ENCODE measurements around the gene IRS2.
"Not testable (repeated sequence)": the region's sequence is repeated elsewhere in the genome, so short reads cannot be mapped to it uniquely, and the experiment has no call there.

Gene IRS2, protein sequence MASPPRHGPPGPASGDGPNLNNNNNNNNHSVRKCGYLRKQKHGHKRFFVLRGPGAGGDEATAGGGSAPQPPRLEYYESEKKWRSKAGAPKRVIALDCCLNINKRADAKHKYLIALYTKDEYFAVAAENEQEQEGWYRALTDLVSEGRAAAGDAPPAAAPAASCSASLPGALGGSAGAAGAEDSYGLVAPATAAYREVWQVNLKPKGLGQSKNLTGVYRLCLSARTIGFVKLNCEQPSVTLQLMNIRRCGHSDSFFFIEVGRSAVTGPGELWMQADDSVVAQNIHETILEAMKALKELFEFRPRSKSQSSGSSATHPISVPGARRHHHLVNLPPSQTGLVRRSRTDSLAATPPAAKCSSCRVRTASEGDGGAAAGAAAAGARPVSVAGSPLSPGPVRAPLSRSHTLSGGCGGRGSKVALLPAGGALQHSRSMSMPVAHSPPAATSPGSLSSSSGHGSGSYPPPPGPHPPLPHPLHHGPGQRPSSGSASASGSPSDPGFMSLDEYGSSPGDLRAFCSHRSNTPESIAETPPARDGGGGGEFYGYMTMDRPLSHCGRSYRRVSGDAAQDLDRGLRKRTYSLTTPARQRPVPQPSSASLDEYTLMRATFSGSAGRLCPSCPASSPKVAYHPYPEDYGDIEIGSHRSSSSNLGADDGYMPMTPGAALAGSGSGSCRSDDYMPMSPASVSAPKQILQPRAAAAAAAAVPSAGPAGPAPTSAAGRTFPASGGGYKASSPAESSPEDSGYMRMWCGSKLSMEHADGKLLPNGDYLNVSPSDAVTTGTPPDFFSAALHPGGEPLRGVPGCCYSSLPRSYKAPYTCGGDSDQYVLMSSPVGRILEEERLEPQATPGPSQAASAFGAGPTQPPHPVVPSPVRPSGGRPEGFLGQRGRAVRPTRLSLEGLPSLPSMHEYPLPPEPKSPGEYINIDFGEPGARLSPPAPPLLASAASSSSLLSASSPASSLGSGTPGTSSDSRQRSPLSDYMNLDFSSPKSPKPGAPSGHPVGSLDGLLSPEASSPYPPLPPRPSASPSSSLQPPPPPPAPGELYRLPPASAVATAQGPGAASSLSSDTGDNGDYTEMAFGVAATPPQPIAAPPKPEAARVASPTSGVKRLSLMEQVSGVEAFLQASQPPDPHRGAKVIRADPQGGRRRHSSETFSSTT (N-terminal part only)

DNA sequence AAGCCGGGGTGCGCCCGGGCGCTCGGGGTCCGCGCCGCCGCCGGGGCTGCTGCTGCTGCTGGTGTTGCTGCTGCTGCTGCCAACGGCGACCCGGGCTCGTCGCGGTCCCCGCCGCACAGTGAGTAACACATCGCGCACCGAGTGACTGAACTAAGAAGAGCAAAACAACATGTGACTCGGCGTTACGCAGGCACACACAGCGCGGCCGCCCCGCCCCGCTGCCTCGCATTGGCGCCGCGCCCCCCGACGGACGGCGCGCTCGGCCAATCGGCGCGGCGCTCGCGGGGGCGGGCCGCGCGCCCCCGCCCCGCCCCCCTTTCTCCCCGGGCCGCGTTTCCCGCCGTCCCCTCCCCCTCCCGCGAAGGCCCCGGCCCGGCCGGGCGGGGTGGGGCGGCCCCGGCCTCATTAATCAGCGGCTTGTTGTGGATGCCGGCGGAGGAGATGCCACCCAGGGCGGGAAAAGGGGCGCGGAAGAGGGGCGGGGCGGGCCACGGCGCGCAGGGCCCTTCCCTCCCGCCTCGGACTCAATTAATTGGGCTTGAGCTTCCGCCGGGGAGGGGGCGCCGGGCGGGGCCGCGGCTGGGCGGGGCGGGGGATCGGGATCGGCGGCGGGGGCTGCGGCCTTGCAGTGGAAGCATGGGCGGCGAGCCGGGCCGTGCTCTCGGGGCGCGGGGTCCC, at the start of gene IRS2:
TSS of gene IRS2 (minus strand) at position 127 of the 678 bp plus-strand sequence. CDS start 530 bp downstream, outside the sequence.
- no peaks in the 10 kb centered on the region for H3K9me3 ChIP-seq
- H3K4me3 ChIP-seq, result peak within 1 kb of the TSS; percentile 73 to 88
- no peaks in the 10 kb centered on the region for H3K27me3 ChIP-seq
- H3K4me1 ChIP-seq, result peaks cover 0 to 66% (median 42%) of the 10 kb centered on the region in 4 donors
- H3K36me3 ChIP-seq, result peaks cover 27 to 29% (median 29%) of the 10 kb centered on the region in 3 donors
- H3K27ac ChIP-seq, result peak within 1 kb of the TSS; percentile 94 to 98
- intact Hi-C loops (cut with DNase I; ENCODE audit: low total_unique reads), result loop anchor here (10.0 kb wide), 2 partner anchors 238 to 332 kb away; no protein-coding TSS in a partner anchor
- TF ChIP-seq, protein P1, sequence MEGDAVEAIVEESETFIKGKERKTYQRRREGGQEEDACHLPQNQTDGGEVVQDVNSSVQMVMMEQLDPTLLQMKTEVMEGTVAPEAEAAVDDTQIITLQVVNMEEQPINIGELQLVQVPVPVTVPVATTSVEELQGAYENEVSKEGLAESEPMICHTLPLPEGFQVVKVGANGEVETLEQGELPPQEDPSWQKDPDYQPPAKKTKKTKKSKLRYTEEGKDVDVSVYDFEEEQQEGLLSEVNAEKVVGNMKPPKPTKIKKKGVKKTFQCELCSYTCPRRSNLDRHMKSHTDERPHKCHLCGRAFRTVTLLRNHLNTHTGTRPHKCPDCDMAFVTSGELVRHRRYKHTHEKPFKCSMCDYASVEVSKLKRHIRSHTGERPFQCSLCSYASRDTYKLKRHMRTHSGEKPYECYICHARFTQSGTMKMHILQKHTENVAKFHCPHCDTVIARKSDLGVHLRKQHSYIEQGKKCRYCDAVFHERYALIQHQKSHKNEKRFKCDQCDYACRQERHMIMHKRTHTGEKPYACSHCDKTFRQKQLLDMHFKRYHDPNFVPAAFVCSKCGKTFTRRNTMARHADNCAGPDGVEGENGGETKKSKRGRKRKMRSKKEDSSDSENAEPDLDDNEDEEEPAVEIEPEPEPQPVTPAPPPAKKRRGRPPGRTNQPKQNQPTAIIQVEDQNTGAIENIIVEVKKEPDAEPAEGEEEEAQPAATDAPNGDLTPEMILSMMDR (IDR thresholded peaks at IDR 0.05), result no peak
- DNase-seq, result peak; percentile 96 to 97

DNA sequence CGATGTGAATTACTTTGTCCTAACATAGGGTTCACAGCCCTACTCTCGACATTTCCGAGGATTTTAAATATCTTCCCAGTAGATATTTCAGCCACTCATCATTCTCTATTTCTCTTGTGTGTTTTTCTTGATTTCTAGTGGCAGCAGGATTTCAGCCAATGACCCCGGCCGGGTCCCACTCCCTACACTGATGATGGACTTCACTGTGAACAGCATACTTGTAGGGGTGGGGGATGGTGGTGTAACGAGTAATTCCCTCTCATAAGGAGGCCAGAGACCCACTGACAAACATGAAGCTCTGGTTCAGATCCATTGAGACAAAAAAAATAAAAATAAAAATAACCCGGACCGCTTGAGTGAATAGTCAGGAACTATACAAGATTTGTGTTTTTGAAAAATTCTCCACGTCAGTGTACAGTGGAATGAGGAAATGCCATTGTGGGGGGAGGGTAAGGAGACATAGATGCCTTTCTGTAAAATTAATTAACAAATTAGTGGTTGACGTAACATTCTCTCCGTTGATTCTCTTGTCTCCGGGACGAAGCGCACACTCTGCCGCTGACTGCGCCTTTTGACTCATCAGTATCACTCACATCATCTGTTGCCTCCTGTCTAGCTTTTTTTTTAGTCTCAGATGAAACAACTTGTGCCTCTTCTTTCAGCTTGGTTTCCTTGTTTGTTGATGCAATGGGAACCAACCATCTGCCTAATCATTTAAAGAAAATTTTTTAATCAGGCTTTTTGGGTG, 48.8 kb upstream of the IRS2 start:
- Histone ChIP-seq H3K27ac (no peak overlapping the region), H3K9me3 (no peaks in the 10 kb centered on the region), H3K27me3 (peaks cover 0 to 4% of the 10 kb centered on the region in 2 donors), H3K36me3 (no peaks in the 10 kb centered on the region), H3K4me3 (no peak overlapping the region), H3K4me1 (no peaks in the 10 kb centered on the region)
- TF ChIP-seq, protein P1 (IDR thresholded peaks at IDR 0.05), result no peak
- intact Hi-C loops (cut with DNase I; ENCODE audit: low total_unique reads), result no loop called here
- DNase-seq, result no peak

DNA sequence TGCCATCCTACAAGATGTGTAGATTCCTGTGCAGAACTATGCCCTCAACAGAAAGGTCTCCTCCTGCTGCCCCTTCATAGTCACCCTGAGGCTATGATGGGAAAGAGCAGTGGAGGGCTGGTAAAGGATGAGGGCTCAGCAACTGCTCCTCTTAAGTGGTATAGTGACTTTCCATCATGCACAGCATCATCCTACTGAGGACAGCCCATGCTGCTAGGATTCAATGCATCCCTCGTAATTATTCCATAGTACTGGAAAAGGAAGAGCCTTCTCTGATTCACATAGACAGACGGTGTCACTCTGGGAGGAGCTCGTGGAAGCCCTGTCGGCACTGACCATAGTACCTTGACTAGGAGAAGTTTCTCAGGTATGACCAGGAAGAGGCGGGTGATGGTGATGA, 47.6 kb upstream of the IRS2 start:
- Histone ChIP-seq H3K4me1 (no peaks in the 10 kb centered on the region), H3K36me3 (no peaks in the 10 kb centered on the region), H3K9me3 (no peaks in the 10 kb centered on the region), H3K27me3 (peaks cover 0 to 4% of the 10 kb centered on the region in 2 donors), H3K27ac (no peak overlapping the region), H3K4me3 (no peak overlapping the region)
- DNase-seq, result no peak
- TF ChIP-seq, protein P1 (IDR thresholded peaks at IDR 0.05), result no peak
- intact Hi-C loops (cut with DNase I; ENCODE audit: low total_unique reads), result no loop called here

DNA sequence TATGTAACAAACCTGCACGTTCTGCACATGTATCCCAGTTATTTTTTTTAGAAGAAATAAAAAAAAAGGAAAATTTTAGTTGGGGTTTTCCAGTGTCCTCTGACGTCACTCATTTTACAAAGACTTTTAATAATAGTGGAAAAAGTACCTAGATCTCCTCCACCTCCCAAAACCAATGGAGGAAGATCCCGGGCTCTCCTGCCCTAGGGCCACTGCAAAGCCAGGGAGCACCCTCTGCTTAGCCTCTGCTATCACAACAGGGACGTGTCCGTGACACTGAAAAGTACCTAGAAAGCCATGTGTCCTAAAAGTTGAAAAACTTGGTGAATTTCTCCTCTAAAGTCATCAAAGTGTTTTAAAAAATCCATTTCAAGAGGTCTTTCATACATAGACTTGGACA, 46.7 kb upstream of the IRS2 start:
- Histone ChIP-seq H3K36me3 (no peaks in the 10 kb centered on the region), H3K4me1 (no peaks in the 10 kb centered on the region), H3K9me3 (no peaks in the 10 kb centered on the region), H3K4me3 (no peak overlapping the region), H3K27ac (no peak overlapping the region), H3K27me3 (peaks cover 0 to 4% of the 10 kb centered on the region in 2 donors)
- no peak for DNase-seq
- TF ChIP-seq, protein P1 (IDR thresholded peaks at IDR 0.05), result no peak
- intact Hi-C loops (cut with DNase I; ENCODE audit: low total_unique reads), result no loop called here

DNA sequence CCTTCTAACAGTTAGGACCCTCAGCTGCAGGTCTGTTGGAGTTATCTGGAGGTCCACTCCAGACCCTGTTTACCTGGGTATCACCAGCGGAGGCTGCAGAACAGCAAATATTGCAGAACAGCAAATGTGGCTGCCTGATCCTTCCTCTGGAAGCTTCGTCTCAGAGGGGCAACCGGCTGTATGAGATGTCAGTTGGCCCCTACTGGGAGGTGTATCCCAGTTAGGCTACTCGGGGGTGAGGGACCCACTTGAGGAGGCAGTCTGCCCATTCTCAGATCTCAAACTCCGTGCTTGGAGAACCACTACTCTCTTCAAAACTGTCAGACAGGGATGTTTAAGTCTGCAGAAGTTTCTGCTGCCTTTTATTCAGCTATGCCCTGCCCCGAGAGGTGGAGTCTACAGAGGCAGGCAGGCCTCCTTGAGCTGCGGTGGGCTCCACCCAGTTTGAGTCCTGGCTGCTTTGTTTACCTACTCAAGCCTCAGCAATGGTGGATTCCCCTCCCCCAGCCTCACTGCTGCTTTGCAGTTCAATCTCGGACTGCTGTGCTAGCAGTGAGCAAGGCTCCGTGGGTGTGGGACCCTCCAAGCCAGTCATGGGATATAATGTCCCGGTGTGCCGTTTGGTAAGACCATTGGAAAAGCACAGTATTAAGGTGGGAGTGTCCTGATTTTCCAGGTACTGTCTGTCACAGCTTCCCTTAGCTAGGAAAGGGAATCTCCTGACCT, 42.4 kb upstream of the IRS2 start:
- H3K27me3 ChIP-seq; H3K9me3 ChIP-seq; H3K27ac ChIP-seq; DNase-seq; intact Hi-C loops (cut with DNase I; ENCODE audit: low total_unique reads); H3K36me3 ChIP-seq; H3K4me1 ChIP-seq; H3K4me3 ChIP-seq: not testable (repeated sequence)

DNA sequence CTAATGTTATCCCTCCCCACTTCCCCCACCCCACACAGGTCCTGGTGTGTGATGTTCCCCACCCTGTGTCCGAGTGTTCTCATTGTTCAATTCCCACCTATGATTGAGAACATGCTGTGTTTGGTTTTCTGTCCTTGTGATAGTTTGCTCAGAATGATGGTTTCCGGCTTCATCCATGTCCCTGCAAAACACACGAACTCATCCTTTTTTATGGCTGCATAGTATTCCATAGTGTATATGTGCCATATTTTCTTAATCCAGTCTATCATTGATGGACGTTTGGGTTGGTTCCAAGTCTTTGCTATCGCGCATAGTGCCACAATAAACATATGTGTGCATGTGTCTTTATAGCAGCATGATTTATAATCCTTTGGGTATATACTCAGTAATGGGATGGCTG, 36.8 kb upstream of the IRS2 start:
- H3K4me3 ChIP-seq; intact Hi-C loops (cut with DNase I; ENCODE audit: low total_unique reads); H3K27ac ChIP-seq: not testable (repeated sequence)

More for the DNA sequence above, 36.8 kb upstream of the IRS2 start:
- H3K4me1 ChIP-seq, H3K9me3 ChIP-seq, H3K36me3 ChIP-seq, DNase-seq, H3K27me3 ChIP-seq: not testable (repeated sequence)

All from tibial artery (tissue), 4 donors.